ENCODE data around the gene EID2B.

DNA sequence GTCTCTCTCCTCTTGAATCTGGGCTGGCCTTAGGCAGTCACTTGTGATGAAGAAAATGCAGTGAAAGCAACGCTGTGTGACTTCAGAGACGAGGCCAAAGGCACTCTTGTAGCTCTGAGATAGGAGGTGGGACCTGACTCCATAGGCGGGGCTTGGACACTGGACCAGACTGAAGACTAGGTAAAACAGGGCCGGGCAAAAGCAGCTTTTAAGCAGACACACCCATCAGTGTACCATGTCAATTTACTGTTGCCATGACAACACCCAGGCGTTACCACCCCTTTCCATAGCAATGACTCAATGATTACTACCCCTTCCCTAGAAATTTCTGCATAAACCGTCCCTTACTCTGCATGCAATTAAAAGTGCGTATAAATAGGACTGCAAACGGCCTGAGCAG lies 13.9 kb upstream of the EID2B start:
- TF ChIP-seq, protein P1, sequence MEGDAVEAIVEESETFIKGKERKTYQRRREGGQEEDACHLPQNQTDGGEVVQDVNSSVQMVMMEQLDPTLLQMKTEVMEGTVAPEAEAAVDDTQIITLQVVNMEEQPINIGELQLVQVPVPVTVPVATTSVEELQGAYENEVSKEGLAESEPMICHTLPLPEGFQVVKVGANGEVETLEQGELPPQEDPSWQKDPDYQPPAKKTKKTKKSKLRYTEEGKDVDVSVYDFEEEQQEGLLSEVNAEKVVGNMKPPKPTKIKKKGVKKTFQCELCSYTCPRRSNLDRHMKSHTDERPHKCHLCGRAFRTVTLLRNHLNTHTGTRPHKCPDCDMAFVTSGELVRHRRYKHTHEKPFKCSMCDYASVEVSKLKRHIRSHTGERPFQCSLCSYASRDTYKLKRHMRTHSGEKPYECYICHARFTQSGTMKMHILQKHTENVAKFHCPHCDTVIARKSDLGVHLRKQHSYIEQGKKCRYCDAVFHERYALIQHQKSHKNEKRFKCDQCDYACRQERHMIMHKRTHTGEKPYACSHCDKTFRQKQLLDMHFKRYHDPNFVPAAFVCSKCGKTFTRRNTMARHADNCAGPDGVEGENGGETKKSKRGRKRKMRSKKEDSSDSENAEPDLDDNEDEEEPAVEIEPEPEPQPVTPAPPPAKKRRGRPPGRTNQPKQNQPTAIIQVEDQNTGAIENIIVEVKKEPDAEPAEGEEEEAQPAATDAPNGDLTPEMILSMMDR (IDR thresholded peaks at IDR 0.05): no peak
- no peak for TF ChIP-seq POLR2AphosphoS5 (IDR thresholded peaks at IDR 0.05)
- TF ChIP-seq POLR2A (IDR thresholded peaks at IDR 0.05): no peak
- no peak for TF ChIP-seq EP300 (IDR thresholded peaks at IDR 0.05)

Measured in upper lobe of left lung (tissue), 4 donors.